Tibial nerve (tissue), 4 donors: Measurements from ENCODE around the gene KIAA1217. TPM values are rescaled to one million over a fixed set of nuclear protein-coding genes. Genes with fewer than 3 reads are reported as not detected.

Experiments used
- DNase-seq, 2 donors: peaks; one replicate each; pipeline ENCODE4 v3.0.0-alpha.2; 2019; ENCODE audit warnings: low spot score in 2 of 2
- H3K27ac ChIP-seq, 4 donors: fragments of 200-600 bp; sonication (generic) in 3 of 4; one replicate each; pipeline ENCODE4 v1.5.1; 2017 to 2019; ENCODE audit warnings: mild to moderate bottlenecking in 1 of 4
- H3K27me3 ChIP-seq, 2 donors: fragments of 200-600 bp; sonication (generic) in 1 of 2; one replicate each; pipeline versions ENCODE4 v1.5.1 to v1.6.0; 2017 to 2019
- H3K36me3 ChIP-seq, 3 donors: fragments of 200-600 bp; sonication (generic); one replicate each; pipeline ENCODE4 v1.5.1; 2018 to 2019
- H3K4me1 ChIP-seq, 4 donors: fragments of 200-600 bp; sonication (generic) in 3 of 4; one replicate each; pipeline ENCODE4 v1.5.1; 2017 to 2019
- H3K4me3 ChIP-seq, 4 donors: fragments of 200-600 bp; sonication (generic) in 3 of 4; one replicate each; pipeline ENCODE4 v1.5.1; 2017 to 2019; ENCODE audit warnings: mild to moderate bottlenecking in 1 of 4, moderate library complexity in 1 of 4
- H3K9me3 ChIP-seq, 4 donors: fragments of 200-600 bp; sonication (generic) in 3 of 4; one replicate each; pipeline ENCODE4 v1.5.1; 2017 to 2019
- CTCF ChIP-seq, 5 experiments: fragments of 200-600 bp in 3 of 5; fragments of 450-650 bp in 2 of 5; sonication (generic) in 3 of 5; IDR thresholded peaks; one replicate each; pipeline ENCODE4 v1.5.1; 2016 to 2019; ENCODE audit warnings: antibody characterized with exemption in 5 of 5, mild to moderate bottlenecking in 3 of 5, moderate library complexity in 2 of 5
- EP300 ChIP-seq, 2 donors: sonication (generic); formaldehyde crosslinking; IDR thresholded peaks; one replicate each; pipeline ENCODE4 v1.6.1; 2017; ENCODE audit warnings: antibody characterized with exemption in 2 of 2, mild to moderate bottlenecking in 1 of 2
- POLR2A ChIP-seq, 2 donors: fragments of 450-650 bp; IDR thresholded peaks; one replicate each; pipeline ENCODE4 v1.6.1; 2017; ENCODE audit warnings: antibody characterized with exemption in 2 of 2, mild to moderate bottlenecking in 2 of 2, moderate library complexity in 2 of 2
- WGBS, 2 donors: methylation state at CpG; one replicate each; pipeline ENCODE4 v1.1.5; 2018; 5-methylcytosine and 5-hydroxymethylcytosine counted together
- total RNA-seq, 4 donors: library from RNA; depleted of rRNA; stranded (reverse); fragments of >200 nt; gene quantifications; one replicate each; pipeline ENCODE4 v1.1.0, GENCODE V29; 2016

Gene KIAA1217
- total RNA-seq, 4 donors from 2014 or later = 38.5 to 88.1 (median 58.3) TPM

- H3K27me3 ChIP-seq = no peaks in the 10 kb centered on the region
- no peak overlapping the region for H3K4me3 ChIP-seq
- no peaks in the 10 kb centered on the region for H3K36me3 ChIP-seq
- peaks cover 0 to 30% (median 11%) of the 10 kb centered on the region in 4 donors for H3K4me1 ChIP-seq
- H3K9me3 ChIP-seq = no peaks in the 10 kb centered on the region
- DNase-seq = peak; percentile 91 to 96
- WGBS, 2 donors = 33 to 40% methylated on average over 10 of the region's 10 CpGs
- H3K27ac ChIP-seq = peak overlapping the region in 3 of 4 donors; percentile 32 to 82 (median 40)
- TF ChIP-seq CTCF (IDR thresholded peaks at IDR 0.05) (peak; percentile 18 to 72 (median 45)), POLR2A (IDR thresholded peaks at IDR 0.05) (peak in 1 of 2 donors; percentile 15), EP300 (IDR thresholded peaks at IDR 0.05) (peak; percentile 96 to 98)
These were observed 174.8 kb downstream of the KIAA1217 start for GRCh38 chr10:24383681-24384106.

GRCh38 chr10:24384954-24385353 is 176.0 kb downstream of the KIAA1217 start:
- peaks cover 0 to 30% (median 11%) of the 10 kb centered on the region in 4 donors for H3K4me1 ChIP-seq
- no peaks in the 10 kb centered on the region for H3K9me3 ChIP-seq
- DNase-seq = no peak
- no peak overlapping the region for H3K4me3 ChIP-seq
- WGBS, 2 donors = 61 to 75% methylated on average over 5 of the region's 5 CpGs
- TF ChIP-seq CTCF (IDR thresholded peaks at IDR 0.05) (no peak), POLR2A (IDR thresholded peaks at IDR 0.05) (no peak), EP300 (IDR thresholded peaks at IDR 0.05) (no peak)
- no peaks in the 10 kb centered on the region for H3K27me3 ChIP-seq
- peak overlapping the region in 1 of 4 donors; percentile 82 for H3K27ac ChIP-seq
- no peaks in the 10 kb centered on the region for H3K36me3 ChIP-seq

GRCh38 chr10:24385776-24386175 is 176.8 kb downstream of the KIAA1217 start:
- 59 to 64% methylated on average over 7 of the region's 7 CpGs for WGBS, 2 donors
- H3K4me3 ChIP-seq = no peak overlapping the region
- no peaks in the 10 kb centered on the region for H3K9me3 ChIP-seq
- peak overlapping the region in 1 of 4 donors; percentile 82 for H3K27ac ChIP-seq
- no peaks in the 10 kb centered on the region for H3K27me3 ChIP-seq
- TF ChIP-seq CTCF (IDR thresholded peaks at IDR 0.05) = no peak
- no peak for TF ChIP-seq POLR2A (IDR thresholded peaks at IDR 0.05)
- no peak for TF ChIP-seq EP300 (IDR thresholded peaks at IDR 0.05)
- DNase-seq = no peak
- H3K36me3 ChIP-seq = no peaks in the 10 kb centered on the region
- H3K4me1 ChIP-seq = peaks cover 0 to 30% (median 11%) of the 10 kb centered on the region in 4 donors

GRCh38 chr10:24390146-24390700 is 181.3 kb downstream of the KIAA1217 start:
- peaks cover 0 to 11% (median 2%) of the 10 kb centered on the region in 4 donors for H3K4me1 ChIP-seq
- WGBS, 2 donors = 93 to 97% methylated on average over 2 of the region's 2 CpGs
- no peaks in the 10 kb centered on the region for H3K9me3 ChIP-seq
- no peaks in the 10 kb centered on the region for H3K36me3 ChIP-seq
- H3K27ac ChIP-seq = peak overlapping the region in 1 of 4 donors; percentile 10
- no peak for DNase-seq
- H3K4me3 ChIP-seq = no peak overlapping the region
- no peak for TF ChIP-seq EP300 (IDR thresholded peaks at IDR 0.05)
- TF ChIP-seq POLR2A (IDR thresholded peaks at IDR 0.05) = no peak
- TF ChIP-seq CTCF (IDR thresholded peaks at IDR 0.05) = no peak
- no peaks in the 10 kb centered on the region for H3K27me3 ChIP-seq

- H3K27me3 ChIP-seq = no peaks in the 10 kb centered on the region
- DNase-seq = no peak
- H3K36me3 ChIP-seq = no peaks in the 10 kb centered on the region
- H3K9me3 ChIP-seq = no peaks in the 10 kb centered on the region
- 89 to 94% methylated on average over 1 of the region's 1 CpG for WGBS, 2 donors
- H3K4me1 ChIP-seq = peaks cover 0 to 6% (median 2%) of the 10 kb centered on the region in 4 donors
- no peak overlapping the region for H3K4me3 ChIP-seq
- no peak overlapping the region for H3K27ac ChIP-seq
- TF ChIP-seq CTCF (IDR thresholded peaks at IDR 0.05) (no peak), EP300 (IDR thresholded peaks at IDR 0.05) (no peak), POLR2A (IDR thresholded peaks at IDR 0.05) (no peak)
These were observed 181.8 kb downstream of the KIAA1217 start for GRCh38 chr10:24390746-24391145.
